Activated naive CD8-positive, alpha-beta T cell treated with anti-CD3 and anti-CD28 coated beads, Interleukin-2, amount 50 U/mL, for 24 hours (primary cell): ENCODE data around the gene CA10.

Experiments used
- ATAC-seq: fragments of 150-1000 bp; cut with Tn5 transposase; one replicate; pipeline ENCODE4 v1.10.0; 2021
- DNase-seq: peaks from one replicate; pipeline ENCODE4 v3.0.0; 2021
- H3K27ac Mint-ChIP-seq: one replicate; pipeline ENCODE4 v1.8.0; 2021; ENCODE audit warnings: mild to moderate bottlenecking, mixed read lengths
- H3K27me3 Mint-ChIP-seq: one replicate; pipeline ENCODE4 v1.8.0; 2021; ENCODE audit warnings: mixed read lengths
- H3K36me3 Mint-ChIP-seq: one replicate; pipeline ENCODE4 v1.8.0; 2021; ENCODE audit warnings: low read depth, mixed read lengths
- H3K4me1 Mint-ChIP-seq: one replicate; pipeline ENCODE4 v1.8.0; 2021; ENCODE audit warnings: mixed read lengths
- H3K4me3 Mint-ChIP-seq: one replicate; pipeline ENCODE4 v1.8.0; 2021; ENCODE audit warnings: mild to moderate bottlenecking, moderate library complexity, mixed read lengths
- H3K9me3 Mint-ChIP-seq: one replicate; pipeline ENCODE4 v1.8.0; 2021; ENCODE audit warnings: mixed read lengths

The CA10 gene

GRCh38 chr17:52158450-52159042 lies at the start of gene CA10:
Gene CA10 (minus strand): TSS chr17:52158714.
- H3K9me3 Mint-ChIP-seq: peaks cover 5% of the 10 kb centered on the region
- no peak within 1 kb of the TSS for H3K4me3 Mint-ChIP-seq
- no peak within 1 kb of the TSS for H3K27ac Mint-ChIP-seq
- DNase-seq (no peak), ATAC-seq (no peak)
- peaks cover 42% of the 10 kb centered on the region for H3K27me3 Mint-ChIP-seq
- peaks cover 2% of the 10 kb centered on the region for H3K4me1 Mint-ChIP-seq
- no peaks in the 10 kb centered on the region for H3K36me3 Mint-ChIP-seq

GRCh38 chr17:52207796-52208195 lies 49.3 kb upstream of the CA10 start:
- Mint-ChIP-seq H3K36me3 (no peaks in the 10 kb centered on the region), H3K27me3 (no peaks in the 10 kb centered on the region), H3K9me3 (peaks cover 6% of the 10 kb centered on the region), H3K27ac (no peak overlapping the region), H3K4me3 (no peak overlapping the region), H3K4me1 (no peaks in the 10 kb centered on the region)
- DNase-seq: no peak
- no peak for ATAC-seq

DNA sequence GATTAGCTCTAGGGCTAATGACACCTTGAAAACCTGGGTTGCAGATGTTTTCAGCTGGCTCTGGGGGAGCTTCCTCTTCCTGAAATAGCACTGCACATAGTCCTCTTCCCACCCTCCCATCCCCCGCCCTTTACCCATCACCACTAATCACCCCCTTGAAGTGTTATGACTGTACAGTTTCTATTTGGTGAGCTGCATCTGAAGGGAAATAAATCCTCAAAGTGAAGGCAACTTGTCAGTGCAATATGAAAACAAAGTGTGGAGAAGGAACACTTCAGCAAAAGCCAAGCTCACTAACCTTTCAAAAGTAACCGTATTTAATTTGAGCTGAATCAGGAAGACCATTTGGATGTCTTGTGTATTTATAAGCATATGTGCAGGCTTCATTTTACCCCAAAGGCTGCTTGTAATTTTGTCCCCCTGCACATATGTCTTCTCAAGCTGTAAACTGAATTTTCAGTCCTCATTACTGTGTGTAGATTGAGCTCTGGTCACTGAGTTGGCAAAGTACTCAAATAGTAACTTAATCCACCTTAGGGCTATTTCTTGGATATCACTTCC lies 44.1 kb upstream of the CA10 start:
- no peak overlapping the region for H3K4me3 Mint-ChIP-seq
- H3K4me1 Mint-ChIP-seq: no peaks in the 10 kb centered on the region
- DNase-seq (no peak), ATAC-seq (no peak)
- no peaks in the 10 kb centered on the region for H3K27me3 Mint-ChIP-seq
- no peaks in the 10 kb centered on the region for H3K36me3 Mint-ChIP-seq
- H3K27ac Mint-ChIP-seq: no peak overlapping the region
- H3K9me3 Mint-ChIP-seq: peaks cover 6% of the 10 kb centered on the region

GRCh38 chr17:52201767-52202519 lies 43.4 kb upstream of the CA10 start:
- Mint-ChIP-seq H3K27ac (no peak overlapping the region), H3K4me3 (no peak overlapping the region), H3K9me3 (peaks cover 6% of the 10 kb centered on the region), H3K4me1 (no peaks in the 10 kb centered on the region), H3K36me3 (no peaks in the 10 kb centered on the region), H3K27me3 (no peaks in the 10 kb centered on the region)
- DNase-seq (no peak), ATAC-seq (no peak)

DNA sequence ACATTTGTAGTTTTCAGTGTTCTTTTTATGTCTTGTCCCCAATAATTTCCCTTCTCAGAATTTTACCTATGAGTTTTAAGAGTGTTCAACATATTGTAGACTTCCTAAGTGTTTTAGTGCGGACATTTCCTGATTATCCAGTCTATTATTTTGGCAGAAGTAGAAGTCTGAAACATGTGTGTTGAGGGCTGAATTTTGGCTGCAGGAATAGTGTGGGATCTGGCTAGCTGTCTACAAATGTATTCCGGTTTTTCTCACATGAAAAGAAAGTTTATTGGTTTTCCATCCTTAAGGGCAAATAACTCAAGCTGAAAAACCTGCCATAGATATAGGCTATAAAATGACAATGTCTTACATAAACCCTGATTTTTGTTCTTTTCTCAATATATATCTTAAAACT lies 33.0 kb upstream of the CA10 start:
- H3K36me3 Mint-ChIP-seq: no peaks in the 10 kb centered on the region
- DNase-seq (no peak), ATAC-seq (no peak)
- no peaks in the 10 kb centered on the region for H3K4me1 Mint-ChIP-seq
- H3K4me3 Mint-ChIP-seq: no peak overlapping the region
- H3K27me3 Mint-ChIP-seq: peaks cover 2% of the 10 kb centered on the region
- no peak overlapping the region for H3K27ac Mint-ChIP-seq
- H3K9me3 Mint-ChIP-seq: no peaks in the 10 kb centered on the region

- H3K27ac Mint-ChIP-seq: no peak overlapping the region
- ATAC-seq (no peak), DNase-seq (no peak)
- H3K27me3 Mint-ChIP-seq: peaks cover 2% of the 10 kb centered on the region
- no peaks in the 10 kb centered on the region for H3K9me3 Mint-ChIP-seq
- no peak overlapping the region for H3K4me3 Mint-ChIP-seq
- no peaks in the 10 kb centered on the region for H3K36me3 Mint-ChIP-seq
- H3K4me1 Mint-ChIP-seq: no peaks in the 10 kb centered on the region
These were observed 23.3 kb upstream of the CA10 start for GRCh38 chr17:52181782-52182181.

DNA sequence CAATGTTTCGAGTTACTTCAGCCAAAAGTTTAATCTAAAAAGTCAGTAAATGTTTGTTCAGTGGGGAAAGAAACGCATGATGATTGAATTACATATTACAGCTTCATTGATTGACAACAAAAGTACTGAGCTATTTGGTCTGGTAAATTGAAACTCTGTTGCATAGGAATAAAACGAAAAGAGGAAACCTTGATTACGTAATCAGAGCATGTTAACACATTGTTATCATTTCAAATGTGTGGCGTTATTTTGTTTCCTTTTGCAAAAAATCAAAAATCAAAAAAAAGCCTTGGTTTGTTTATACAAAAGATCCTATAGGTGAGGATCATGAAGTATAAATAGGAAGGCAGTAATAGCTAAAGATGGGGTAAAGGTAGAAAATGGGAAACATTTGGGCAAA lies 19.5 kb upstream of the CA10 start:
- H3K9me3 Mint-ChIP-seq: no peaks in the 10 kb centered on the region
- DNase-seq (no peak), ATAC-seq (no peak)
- no peaks in the 10 kb centered on the region for H3K4me1 Mint-ChIP-seq
- no peak overlapping the region for H3K4me3 Mint-ChIP-seq
- peaks cover 2% of the 10 kb centered on the region for H3K27me3 Mint-ChIP-seq
- H3K27ac Mint-ChIP-seq: no peak overlapping the region
- no peaks in the 10 kb centered on the region for H3K36me3 Mint-ChIP-seq

- ATAC-seq (no peak), DNase-seq (no peak)
- Mint-ChIP-seq H3K27ac (no peak overlapping the region), H3K9me3 (no peaks in the 10 kb centered on the region), H3K4me3 (no peak overlapping the region), H3K36me3 (no peaks in the 10 kb centered on the region), H3K4me1 (no peaks in the 10 kb centered on the region), H3K27me3 (no peaks in the 10 kb centered on the region)
These were observed 12.6 kb upstream of the CA10 start for GRCh38 chr17:52170963-52171572.

DNA sequence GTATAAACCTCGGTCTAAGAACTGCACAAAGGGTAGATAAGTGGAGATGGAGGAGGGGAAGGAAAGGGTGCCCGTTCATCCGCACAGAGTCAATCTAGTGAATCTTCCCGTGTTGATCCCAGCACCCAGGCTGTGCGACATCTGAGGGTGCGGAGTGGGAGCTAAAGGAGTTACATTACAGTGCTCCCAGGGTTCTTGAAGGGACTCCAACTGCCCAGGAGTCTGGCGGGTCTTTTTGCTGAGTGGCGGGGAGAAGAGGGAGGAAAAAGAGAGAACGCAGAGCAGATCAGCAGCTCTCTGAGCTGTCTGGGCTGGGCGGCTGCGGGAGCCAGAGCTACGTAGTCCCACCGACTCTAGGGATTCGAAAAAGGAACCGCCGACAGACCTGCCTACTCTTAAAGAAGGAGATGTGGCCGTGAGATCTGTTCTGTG lies 1.6 kb upstream of the CA10 start:
- DNase-seq: no peak
- Mint-ChIP-seq H3K27ac (no peak overlapping the region), H3K9me3 (peaks cover 5% of the 10 kb centered on the region)

GRCh38 chr17:52159246-52160135 lies 977 bp upstream of the CA10 start:
- H3K27me3 Mint-ChIP-seq: peaks cover 42% of the 10 kb centered on the region
- peaks cover 2% of the 10 kb centered on the region for H3K4me1 Mint-ChIP-seq

More for the DNA sequence above, 1.6 kb upstream of the CA10 start:
- H3K36me3 Mint-ChIP-seq: no peaks in the 10 kb centered on the region
- peaks cover 43% of the 10 kb centered on the region for H3K27me3 Mint-ChIP-seq
- H3K4me3 Mint-ChIP-seq: no peak overlapping the region
- ATAC-seq: no peak
- peaks cover 2% of the 10 kb centered on the region for H3K4me1 Mint-ChIP-seq

GRCh38 chr17:52157603-52158449 lies 688 bp downstream of the CA10 start:
- Mint-ChIP-seq H3K27ac (no peak overlapping the region), H3K4me1 (peaks cover 2% of the 10 kb centered on the region), H3K4me3 (no peak overlapping the region), H3K27me3 (peaks cover 42% of the 10 kb centered on the region), H3K36me3 (no peaks in the 10 kb centered on the region), H3K9me3 (peaks cover 5% of the 10 kb centered on the region)
- ATAC-seq (no peak), DNase-seq (no peak)

More at GRCh38 chr17:52159246-52160135, 977 bp upstream of the CA10 start:
- H3K36me3 Mint-ChIP-seq: no peaks in the 10 kb centered on the region
- no peak for ATAC-seq
- H3K4me3 Mint-ChIP-seq: no peak overlapping the region
- no peak overlapping the region for H3K27ac Mint-ChIP-seq
- no peak for DNase-seq
- H3K9me3 Mint-ChIP-seq: peaks cover 5% of the 10 kb centered on the region

DNA sequence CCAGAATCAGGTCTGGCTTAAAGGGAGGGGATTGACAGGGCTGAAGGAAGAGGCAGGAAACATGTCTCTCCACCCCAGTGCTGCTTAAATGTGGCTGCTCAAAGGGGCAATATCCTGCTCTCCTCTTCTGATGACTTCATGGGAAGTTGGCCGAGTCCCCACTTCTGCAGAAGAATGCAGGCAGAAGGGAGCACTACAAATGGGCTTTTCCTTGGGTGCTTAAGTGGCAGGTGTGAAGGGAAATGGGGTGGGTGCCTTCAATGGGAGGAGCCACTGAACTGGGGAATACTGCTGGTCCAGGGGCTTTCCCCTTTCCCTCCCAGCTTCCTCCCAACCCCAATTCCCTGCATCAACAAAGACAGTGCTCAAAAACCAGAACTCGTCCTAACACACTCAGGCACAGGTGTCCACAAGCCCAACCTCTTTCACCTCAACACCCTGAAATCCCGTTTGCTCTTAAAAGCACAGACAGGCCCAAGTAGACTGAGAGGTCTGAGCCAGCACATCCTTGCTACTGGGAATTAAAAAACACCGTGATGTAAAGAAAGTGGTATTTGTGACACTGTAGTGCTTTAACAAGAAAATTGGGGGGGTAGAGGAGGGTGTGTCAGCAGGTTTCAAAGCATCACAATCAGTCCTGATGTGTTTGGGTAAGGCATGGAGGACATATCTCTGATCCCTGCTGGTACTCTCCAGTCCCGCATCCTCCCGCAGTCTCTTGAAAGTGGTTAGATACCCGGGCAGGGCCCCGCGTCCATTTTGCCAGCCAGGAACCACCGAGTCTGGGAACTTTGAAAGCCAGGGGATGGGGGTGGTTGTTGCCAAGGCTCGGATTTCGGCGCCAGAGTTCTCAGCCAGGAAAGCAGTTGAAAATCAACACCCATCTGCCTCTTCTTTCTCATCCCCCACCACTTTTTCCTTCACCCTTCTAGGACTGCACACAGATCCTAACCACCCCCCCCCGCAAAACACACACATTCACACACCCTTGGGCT lies 1.6 kb downstream of the CA10 start:
- ATAC-seq: no peak
- peaks cover 2% of the 10 kb centered on the region for H3K4me1 Mint-ChIP-seq
- peaks cover 5% of the 10 kb centered on the region for H3K9me3 Mint-ChIP-seq
- peaks cover 41% of the 10 kb centered on the region for H3K27me3 Mint-ChIP-seq
- no peak for DNase-seq
- no peak overlapping the region for H3K4me3 Mint-ChIP-seq
- H3K36me3 Mint-ChIP-seq: no peaks in the 10 kb centered on the region
- no peak overlapping the region for H3K27ac Mint-ChIP-seq

DNA sequence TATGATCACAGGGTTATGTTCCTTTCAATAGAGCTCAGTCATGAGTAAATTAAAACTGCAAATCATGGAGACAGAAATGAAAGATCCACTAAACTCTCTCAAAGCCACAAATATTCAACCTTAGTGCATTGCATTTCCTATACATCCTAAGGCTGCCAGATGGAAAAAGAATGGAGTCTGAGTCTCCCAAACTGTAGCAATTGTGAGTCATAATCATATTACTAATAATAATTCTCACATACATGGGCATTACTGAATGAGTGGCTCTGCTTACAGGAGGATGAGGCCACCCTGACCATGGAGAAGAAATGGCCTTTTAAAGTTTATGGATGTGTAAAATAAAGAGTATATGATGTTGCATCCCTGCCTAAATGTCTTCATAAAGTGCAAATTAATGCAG lies 3.2 kb downstream of the CA10 start:
- H3K4me1 Mint-ChIP-seq: peaks cover 2% of the 10 kb centered on the region
- DNase-seq (no peak), ATAC-seq (no peak)
- no peaks in the 10 kb centered on the region for H3K36me3 Mint-ChIP-seq
- peaks cover 5% of the 10 kb centered on the region for H3K9me3 Mint-ChIP-seq
- H3K4me3 Mint-ChIP-seq: no peak overlapping the region
- peaks cover 38% of the 10 kb centered on the region for H3K27me3 Mint-ChIP-seq
- H3K27ac Mint-ChIP-seq: no peak overlapping the region
